Measurements from ENCODE around the gene ZIM2. TPM values are rescaled to one million over a fixed set of nuclear protein-coding genes. Genes with fewer than 3 reads are reported as not detected.

Gene ZIM2
- total and polyA plus RNA-seq, 9 of the 15 experiments (the other 6 are each of a cell fraction or from before 2014, with no cell fraction given): not detected

DNA sequence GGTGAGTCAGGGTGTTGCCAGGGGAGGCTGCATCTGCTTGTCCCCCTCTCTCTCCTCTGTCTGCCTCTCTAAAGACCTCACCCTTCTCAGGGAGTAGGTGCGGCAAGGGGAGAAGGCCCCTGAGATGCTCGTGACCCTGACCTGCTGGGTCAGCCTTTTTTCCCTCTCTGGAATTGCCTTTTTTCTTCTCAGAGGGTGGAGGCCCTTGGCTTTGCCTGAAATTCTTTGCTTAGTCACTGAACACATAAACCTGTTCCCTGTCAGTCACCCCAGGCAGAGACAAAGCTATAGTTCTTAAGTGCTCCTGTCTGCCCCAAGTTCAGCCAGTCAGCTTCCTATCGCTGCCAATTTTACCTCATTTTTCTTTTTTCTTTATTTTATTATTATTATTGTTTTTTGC lies 35.2 kb upstream of the ZIM2 start (continued):
- no peak for TF ChIP-seq JUN (IDR thresholded peaks at IDR 0.05; ENCODE audit: borderline replicate concordance, low read depth, low read length)
- no peak for TF ChIP-seq JUN (CRISPR knock-in tag; IDR thresholded peaks at IDR 0.05; ENCODE audit: borderline replicate concordance)
- TF ChIP-seq DLX4 (CRISPR knock-in tag; IDR thresholded peaks at IDR 0.05): no peak
- TF ChIP-seq BRD9 (IDR thresholded peaks at IDR 0.05; ENCODE audit: low read depth, partially characterized antibody): no peak

- POLR2A ChIA-PET: interaction anchor here (0.7 kb wide), 1 partner anchor 428 kb away, joined by 3 read pairs; no protein-coding TSS in a partner anchor
- Histone ChIP-seq H3K27ac (ENCODE audit: extremely low read depth, low read depth, low read length) (no peak overlapping the region), H2AFZ (ENCODE audit: low read depth, low read length) (no peak overlapping the region), H4K20me1 (replicated peaks; ENCODE audit: control insufficient read depth, insufficient read depth, low read length) (no peaks in the 10 kb centered on the region), H3K36me3 (ENCODE audit: control insufficient read depth, insufficient read depth, low read length) (no peaks in the 10 kb centered on the region), H3K4me1 (replicated peaks in 1 of 2; ENCODE audit: control insufficient read depth in 2 of 2, insufficient read depth in 2 of 2, low read length in 2 of 2) (no peaks in the 10 kb centered on the region), H3K9ac (ENCODE audit: insufficient read depth in 1 of 2, low read depth in 2 of 2, low read length in 2 of 2) (no peak overlapping the region), H3K4me3 (no peak overlapping the region), H3K9me1 (ENCODE audit: control insufficient read depth, insufficient read depth, low read length) (no peaks in the 10 kb centered on the region), H3K9me3 (replicated peaks; ENCODE audit: control insufficient read depth, insufficient read depth, low read depth, low read length) (no peaks in the 10 kb centered on the region), H3K79me2 (ENCODE audit: control insufficient read depth, insufficient read depth, low read length) (no peaks in the 10 kb centered on the region), H3K4me2 (ENCODE audit: insufficient read depth, low read length) (no peak overlapping the region), H3K27me3 (ENCODE audit: control insufficient read depth in 2 of 2, insufficient read depth in 2 of 2, low read length in 2 of 2) (no peaks in the 10 kb centered on the region)
- no peak for FAIRE-seq
- BruUV-seq (replicated peaks): no TSS peak
- TF ChIP-seq L3MBTL2 (IDR thresholded peaks at IDR 0.05) (no peak), PYGO2 (tag; IDR thresholded peaks at IDR 0.05) (no peak), CREBBP (IDR thresholded peaks at IDR 0.05; ENCODE audit: low read depth, low read length) (no peak), CBX8 (IDR thresholded peaks at IDR 0.05; ENCODE audit: borderline replicate concordance, extremely low read depth, low read depth, low read length, poor library complexity, severe bottlenecking) (no peak)
- TF ChIP-seq, protein P1, sequence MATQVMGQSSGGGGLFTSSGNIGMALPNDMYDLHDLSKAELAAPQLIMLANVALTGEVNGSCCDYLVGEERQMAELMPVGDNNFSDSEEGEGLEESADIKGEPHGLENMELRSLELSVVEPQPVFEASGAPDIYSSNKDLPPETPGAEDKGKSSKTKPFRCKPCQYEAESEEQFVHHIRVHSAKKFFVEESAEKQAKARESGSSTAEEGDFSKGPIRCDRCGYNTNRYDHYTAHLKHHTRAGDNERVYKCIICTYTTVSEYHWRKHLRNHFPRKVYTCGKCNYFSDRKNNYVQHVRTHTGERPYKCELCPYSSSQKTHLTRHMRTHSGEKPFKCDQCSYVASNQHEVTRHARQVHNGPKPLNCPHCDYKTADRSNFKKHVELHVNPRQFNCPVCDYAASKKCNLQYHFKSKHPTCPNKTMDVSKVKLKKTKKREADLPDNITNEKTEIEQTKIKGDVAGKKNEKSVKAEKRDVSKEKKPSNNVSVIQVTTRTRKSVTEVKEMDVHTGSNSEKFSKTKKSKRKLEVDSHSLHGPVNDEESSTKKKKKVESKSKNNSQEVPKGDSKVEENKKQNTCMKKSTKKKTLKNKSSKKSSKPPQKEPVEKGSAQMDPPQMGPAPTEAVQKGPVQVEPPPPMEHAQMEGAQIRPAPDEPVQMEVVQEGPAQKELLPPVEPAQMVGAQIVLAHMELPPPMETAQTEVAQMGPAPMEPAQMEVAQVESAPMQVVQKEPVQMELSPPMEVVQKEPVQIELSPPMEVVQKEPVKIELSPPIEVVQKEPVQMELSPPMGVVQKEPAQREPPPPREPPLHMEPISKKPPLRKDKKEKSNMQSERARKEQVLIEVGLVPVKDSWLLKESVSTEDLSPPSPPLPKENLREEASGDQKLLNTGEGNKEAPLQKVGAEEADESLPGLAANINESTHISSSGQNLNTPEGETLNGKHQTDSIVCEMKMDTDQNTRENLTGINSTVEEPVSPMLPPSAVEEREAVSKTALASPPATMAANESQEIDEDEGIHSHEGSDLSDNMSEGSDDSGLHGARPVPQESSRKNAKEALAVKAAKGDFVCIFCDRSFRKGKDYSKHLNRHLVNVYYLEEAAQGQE (IDR thresholded peaks at IDR 0.05; ENCODE audit: borderline replicate concordance): no peak
- TF ChIP-seq, protein P1 (CRISPR knock-in tag; IDR thresholded peaks at IDR 0.05; ENCODE audit: low read depth): no peak
- intact Hi-C loops (cut with micrococcal nuclease) (no loop called here), in situ Hi-C loops (cut with MboI) (no loop called here)
- CTCF ChIA-PET (ENCODE audit: low intra/inter-chr PET ratio): no interaction called here
- no peak for DNase-seq (ENCODE audit: extremely low read depth in 1 of 4, low spot score in 3 of 4)
- no peak for ATAC-seq
- WGBS (ENCODE audit: insufficient coverage, low coverage, missing lambda C conversion rate): 0% methylated on average over 4 of the region's 4 CpGs
Measured at GRCh38 chr19:56874530-56874929, 34.0 kb upstream of the ZIM2 start.
